Tibial nerve (tissue), 4 donors: ENCODE data around the gene PPFIBP1. TPM values are rescaled to one million over a fixed set of nuclear protein-coding genes. Genes with fewer than 3 reads are reported as not detected.

ENCODE experiments used
- DNase-seq, 2 donors: peaks; one replicate each; pipeline ENCODE4 v3.0.0-alpha.2; 2019; ENCODE audit warnings: low spot score in 2 of 2
- H3K27ac ChIP-seq, 4 donors: fragments of 200-600 bp; sonication (generic) in 3 of 4; one replicate each; pipeline ENCODE4 v1.5.1; 2017 to 2019; ENCODE audit warnings: mild to moderate bottlenecking in 1 of 4
- H3K27me3 ChIP-seq, 2 donors: fragments of 200-600 bp; sonication (generic) in 1 of 2; one replicate each; pipeline versions ENCODE4 v1.5.1 to v1.6.0; 2017 to 2019
- H3K36me3 ChIP-seq, 3 donors: fragments of 200-600 bp; sonication (generic); one replicate each; pipeline ENCODE4 v1.5.1; 2018 to 2019
- H3K4me1 ChIP-seq, 4 donors: fragments of 200-600 bp; sonication (generic) in 3 of 4; one replicate each; pipeline ENCODE4 v1.5.1; 2017 to 2019
- H3K4me3 ChIP-seq, 4 donors: fragments of 200-600 bp; sonication (generic) in 3 of 4; one replicate each; pipeline ENCODE4 v1.5.1; 2017 to 2019; ENCODE audit warnings: mild to moderate bottlenecking in 1 of 4, moderate library complexity in 1 of 4
- H3K9me3 ChIP-seq, 4 donors: fragments of 200-600 bp; sonication (generic) in 3 of 4; one replicate each; pipeline ENCODE4 v1.5.1; 2017 to 2019
- CTCF ChIP-seq, 5 experiments: fragments of 200-600 bp in 3 of 5; fragments of 450-650 bp in 2 of 5; sonication (generic) in 3 of 5; IDR thresholded peaks; one replicate each; pipeline ENCODE4 v1.5.1; 2016 to 2019; ENCODE audit warnings: antibody characterized with exemption in 5 of 5, mild to moderate bottlenecking in 3 of 5, moderate library complexity in 2 of 5
- EP300 ChIP-seq, 2 donors: sonication (generic); formaldehyde crosslinking; IDR thresholded peaks; one replicate each; pipeline ENCODE4 v1.6.1; 2017; ENCODE audit warnings: antibody characterized with exemption in 2 of 2, mild to moderate bottlenecking in 1 of 2
- POLR2A ChIP-seq, 2 donors: fragments of 450-650 bp; IDR thresholded peaks; one replicate each; pipeline ENCODE4 v1.6.1; 2017; ENCODE audit warnings: antibody characterized with exemption in 2 of 2, mild to moderate bottlenecking in 2 of 2, moderate library complexity in 2 of 2
- WGBS, 2 donors: methylation state at CpG; one replicate each; pipeline ENCODE4 v1.1.5; 2018; 5-methylcytosine and 5-hydroxymethylcytosine counted together
- total RNA-seq, 4 donors: library from RNA; depleted of rRNA; stranded (reverse); fragments of >200 nt; gene quantifications; one replicate each; pipeline ENCODE4 v1.1.0, GENCODE V29; 2016

The PPFIBP1 gene
- total RNA-seq, 4 donors from 2014 or later: 56.9 to 110 (median 72.5) TPM

GRCh38 chr12:27644158-27644845 is 120.3 kb downstream of the PPFIBP1 start:
- no peak for DNase-seq
- 45 to 56% methylated on average over 4 of the region's 4 CpGs for WGBS, 2 donors
- no peak overlapping the region for H3K4me3 ChIP-seq
- TF ChIP-seq CTCF (IDR thresholded peaks at IDR 0.05): no peak
- TF ChIP-seq POLR2A (IDR thresholded peaks at IDR 0.05): no peak
- TF ChIP-seq EP300 (IDR thresholded peaks at IDR 0.05): no peak
- no peak overlapping the region for H3K27ac ChIP-seq
- H3K36me3 ChIP-seq: peaks cover 0 to 22% (median 0%) of the 10 kb centered on the region in 3 donors
- no peaks in the 10 kb centered on the region for H3K9me3 ChIP-seq
- peaks cover 0 to 10% (median 0%) of the 10 kb centered on the region in 4 donors for H3K4me1 ChIP-seq
- H3K27me3 ChIP-seq: no peaks in the 10 kb centered on the region

GRCh38 chr12:27645671-27646070 is 121.7 kb downstream of the PPFIBP1 start:
- H3K4me3 ChIP-seq: no peak overlapping the region
- TF ChIP-seq POLR2A (IDR thresholded peaks at IDR 0.05) (no peak), EP300 (IDR thresholded peaks at IDR 0.05) (no peak), CTCF (IDR thresholded peaks at IDR 0.05) (no peak)
- peaks cover 0 to 31% (median 0%) of the 10 kb centered on the region in 3 donors for H3K36me3 ChIP-seq
- WGBS, 2 donors: 81 to 97% methylated on average over 3 of the region's 3 CpGs
- H3K9me3 ChIP-seq: no peaks in the 10 kb centered on the region
- H3K4me1 ChIP-seq: peaks cover 0 to 10% (median 0%) of the 10 kb centered on the region in 4 donors
- H3K27me3 ChIP-seq: no peaks in the 10 kb centered on the region
- no peak overlapping the region for H3K27ac ChIP-seq
- no peak for DNase-seq

- Histone ChIP-seq H3K9me3 (no peaks in the 10 kb centered on the region), H3K27ac (no peak overlapping the region)
- no peak for TF ChIP-seq POLR2A (IDR thresholded peaks at IDR 0.05)
Measured at GRCh38 chr12:27646149-27646548, 122.1 kb downstream of the PPFIBP1 start.

GRCh38 chr12:27650011-27650410 is 126.0 kb downstream of the PPFIBP1 start:
- Histone ChIP-seq H3K27me3 (no peaks in the 10 kb centered on the region), H3K4me3 (no peak overlapping the region), H3K9me3 (no peaks in the 10 kb centered on the region), H3K27ac (no peak overlapping the region), H3K36me3 (peaks cover 0 to 33% (median 0%) of the 10 kb centered on the region in 3 donors), H3K4me1 (peaks cover 0 to 2% (median 0%) of the 10 kb centered on the region in 4 donors)
- TF ChIP-seq POLR2A (IDR thresholded peaks at IDR 0.05): no peak
- no peak for TF ChIP-seq EP300 (IDR thresholded peaks at IDR 0.05)
- TF ChIP-seq CTCF (IDR thresholded peaks at IDR 0.05): no peak
- DNase-seq: no peak
- 92 to 100% methylated on average over 1 of the region's 1 CpG for WGBS, 2 donors

More at GRCh38 chr12:27646149-27646548, 122.1 kb downstream of the PPFIBP1 start:
- Histone ChIP-seq H3K4me1 (peaks cover 0 to 10% (median 0%) of the 10 kb centered on the region in 4 donors), H3K36me3 (peaks cover 0 to 33% (median 0%) of the 10 kb centered on the region in 3 donors), H3K27me3 (no peaks in the 10 kb centered on the region), H3K4me3 (no peak overlapping the region)
- 48 to 92% methylated on average over 2 of the region's 2 CpGs for WGBS, 2 donors
- no peak for DNase-seq

- Histone ChIP-seq H3K27me3 (no peaks in the 10 kb centered on the region), H3K4me3 (no peak overlapping the region), H3K27ac (no peak overlapping the region), H3K9me3 (no peaks in the 10 kb centered on the region), H3K36me3 (peaks cover 0 to 25% (median 0%) of the 10 kb centered on the region in 3 donors), H3K4me1 (no peaks in the 10 kb centered on the region)
- 86 to 90% methylated on average over 1 of the region's 1 CpG for WGBS, 2 donors
- TF ChIP-seq CTCF (IDR thresholded peaks at IDR 0.05) (no peak), POLR2A (IDR thresholded peaks at IDR 0.05) (no peak), EP300 (IDR thresholded peaks at IDR 0.05) (no peak)
- no peak for DNase-seq
Measured at GRCh38 chr12:27651201-27651600, 127.2 kb downstream of the PPFIBP1 start.
